IPS-20b (cell line): Measurements from ENCODE around the gene TTC7B.

Experiments
- H3K27ac ChIP-seq: one replicate; pipeline ENCODE4 v1.5.1; 2013; ENCODE audit warnings: low read length
- H3K27me3 ChIP-seq: 2 replicates; pipeline ENCODE4 v1.6.1; 2013; ENCODE audit warnings: mild to moderate bottlenecking, low read length, inconsistent platforms; ENCODE audit not compliant: insufficient read depth
- H3K36me3 ChIP-seq: 2 replicates; pipeline ENCODE4 v1.6.1; 2013; ENCODE audit warnings: low read depth, mild to moderate bottlenecking, inconsistent platforms, low read length, moderate library complexity; ENCODE audit not compliant: insufficient read depth
- H3K4me1 ChIP-seq: 2 replicates; pipeline ENCODE4 v1.6.1; 2013; ENCODE audit warnings: mild to moderate bottlenecking, control low read depth, inconsistent platforms, low read length, moderate library complexity; ENCODE audit not compliant: insufficient read depth
- H3K4me3 ChIP-seq: 2 replicates; pipeline ENCODE4 v1.5.1; 2013; ENCODE audit warnings: mild to moderate bottlenecking, low read length, inconsistent platforms
- H3K9ac ChIP-seq: 2 replicates; pipeline ENCODE4 v1.6.1; 2013; ENCODE audit warnings: low read depth, mild to moderate bottlenecking, inconsistent platforms, low read length, moderate library complexity
- H3K9me3 ChIP-seq: 2 replicates; pipeline ENCODE4 v1.6.1; 2013; ENCODE audit warnings: mild to moderate bottlenecking, low read depth, low read length, inconsistent platforms; ENCODE audit not compliant: insufficient read depth

The TTC7B gene

GRCh38 chr14:90575336-90575735, 240.9 kb downstream of the TTC7B start:
- H3K27me3 ChIP-seq: no peaks in the 10 kb centered on the region
- no peaks in the 10 kb centered on the region for H3K36me3 ChIP-seq
- H3K4me1 ChIP-seq: peaks cover 22% of the 10 kb centered on the region; the same call in 1 of the 2 replicates
- no peaks in the 10 kb centered on the region for H3K9me3 ChIP-seq
- H3K27ac ChIP-seq: no peak overlapping the region
- H3K4me3 ChIP-seq: no peak overlapping the region
- H3K9ac ChIP-seq: no peak overlapping the region

- Histone ChIP-seq H3K9ac (no peak overlapping the region), H3K4me1 (peaks cover 22% of the 10 kb centered on the region; the same call in 1 of the 2 replicates), H3K4me3 (no peak overlapping the region), H3K36me3 (no peaks in the 10 kb centered on the region), H3K9me3 (no peaks in the 10 kb centered on the region), H3K27me3 (no peaks in the 10 kb centered on the region), H3K27ac (no peak overlapping the region)
Measured at GRCh38 chr14:90574188-90575131, 241.8 kb downstream of the TTC7B start.

- H3K4me1 ChIP-seq: peaks cover 22% of the 10 kb centered on the region; the same call in 1 of the 2 replicates
- no peak overlapping the region for H3K9ac ChIP-seq
- H3K36me3 ChIP-seq: no peaks in the 10 kb centered on the region
- no peaks in the 10 kb centered on the region for H3K9me3 ChIP-seq
- H3K27me3 ChIP-seq: no peaks in the 10 kb centered on the region
- H3K27ac ChIP-seq: no peak overlapping the region
- no peak overlapping the region for H3K4me3 ChIP-seq
Measured at GRCh38 chr14:90573385-90574105, 242.7 kb downstream of the TTC7B start.

- no peaks in the 10 kb centered on the region for H3K36me3 ChIP-seq
Measured at GRCh38 chr14:90572441-90573150, 243.6 kb downstream of the TTC7B start.

GRCh38 chr14:90571149-90571947, 244.9 kb downstream of the TTC7B start:
- H3K36me3 ChIP-seq: no peaks in the 10 kb centered on the region
- H3K27me3 ChIP-seq: no peaks in the 10 kb centered on the region
- H3K4me3 ChIP-seq: no peak overlapping the region
- no peak overlapping the region for H3K9ac ChIP-seq
- no peak overlapping the region for H3K27ac ChIP-seq
- no peaks in the 10 kb centered on the region for H3K9me3 ChIP-seq
- peaks cover 37% of the 10 kb centered on the region for H3K4me1 ChIP-seq

More at GRCh38 chr14:90572441-90573150, 243.6 kb downstream of the TTC7B start:
- H3K4me1 ChIP-seq: peaks cover 31% of the 10 kb centered on the region; the same call in 1 of the 2 replicates
- no peak overlapping the region for H3K9ac ChIP-seq
- no peaks in the 10 kb centered on the region for H3K9me3 ChIP-seq
- no peak overlapping the region for H3K27ac ChIP-seq
- H3K27me3 ChIP-seq: no peaks in the 10 kb centered on the region
- no peak overlapping the region for H3K4me3 ChIP-seq

GRCh38 chr14:90570461-90570860, 245.8 kb downstream of the TTC7B start:
- Histone ChIP-seq H3K36me3 (no peaks in the 10 kb centered on the region), H3K9ac (no peak overlapping the region), H3K27ac (no peak overlapping the region), H3K27me3 (no peaks in the 10 kb centered on the region), H3K4me3 (no peak overlapping the region), H3K4me1 (peaks cover 28% of the 10 kb centered on the region), H3K9me3 (no peaks in the 10 kb centered on the region)

GRCh38 chr14:90569606-90570387, 246.4 kb downstream of the TTC7B start:
- Histone ChIP-seq H3K36me3 (no peaks in the 10 kb centered on the region), H3K27ac (no peak overlapping the region), H3K9me3 (no peaks in the 10 kb centered on the region), H3K4me1 (peaks cover 22% of the 10 kb centered on the region), H3K4me3 (no peak overlapping the region), H3K27me3 (no peaks in the 10 kb centered on the region), H3K9ac (no peak overlapping the region)

- no peaks in the 10 kb centered on the region for H3K36me3 ChIP-seq
- H3K4me1 ChIP-seq: peaks cover 20% of the 10 kb centered on the region
- no peaks in the 10 kb centered on the region for H3K9me3 ChIP-seq
- H3K27ac ChIP-seq: no peak overlapping the region
- H3K9ac ChIP-seq: no peak overlapping the region
- no peaks in the 10 kb centered on the region for H3K27me3 ChIP-seq
- H3K4me3 ChIP-seq: no peak overlapping the region
Measured at GRCh38 chr14:90569201-90569600, 247.0 kb downstream of the TTC7B start.

GRCh38 chr14:90568405-90568804, 247.8 kb downstream of the TTC7B start:
- Histone ChIP-seq H3K27me3 (no peaks in the 10 kb centered on the region), H3K9ac (no peak overlapping the region), H3K27ac (no peak overlapping the region), H3K4me3 (no peak overlapping the region), H3K4me1 (peaks cover 15% of the 10 kb centered on the region), H3K9me3 (no peaks in the 10 kb centered on the region), H3K36me3 (no peaks in the 10 kb centered on the region)

GRCh38 chr14:90567991-90568390, 248.2 kb downstream of the TTC7B start:
- Histone ChIP-seq H3K9ac (no peak overlapping the region), H3K27ac (no peak overlapping the region), H3K9me3 (no peaks in the 10 kb centered on the region), H3K4me3 (no peak overlapping the region), H3K4me1 (peaks cover 15% of the 10 kb centered on the region), H3K36me3 (no peaks in the 10 kb centered on the region), H3K27me3 (no peaks in the 10 kb centered on the region)
